ENCODE results near the gene PVRIG. TPM values are rescaled to one million over a fixed set of nuclear protein-coding genes. Genes with fewer than 3 reads are reported as not detected.
"Not testable (repeated sequence)": the region's sequence is repeated elsewhere in the genome, so short reads cannot be mapped to it uniquely, and the experiment has no call there.

PVRIG gene
- total RNA-seq, 1 donor, result not detected

DNA sequence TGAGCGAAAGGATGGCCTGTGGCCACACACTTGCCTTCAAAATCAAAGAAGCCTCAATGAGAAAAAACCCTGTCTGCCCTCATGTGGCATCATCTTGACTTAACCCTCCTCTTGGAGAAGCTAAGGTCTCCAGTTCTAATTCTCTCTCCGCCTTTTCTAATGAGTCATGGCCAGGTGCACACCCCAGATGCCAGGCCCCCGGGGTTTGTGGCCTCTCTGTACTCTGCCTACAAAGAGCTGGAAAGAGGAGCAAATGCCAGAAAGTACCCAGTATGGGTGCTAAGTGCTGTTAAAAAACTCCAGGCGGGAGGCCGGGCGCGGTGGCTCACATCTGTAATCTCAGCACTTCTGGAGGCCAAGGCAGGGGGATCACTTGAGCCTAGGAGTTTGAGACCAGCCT lies 20.2 kb downstream of the PVRIG start:
- not testable (repeated sequence) for H3K4me1 ChIP-seq (ENCODE audit: insufficient read depth, low read length); H4K20me1 ChIP-seq (ENCODE audit: insufficient read depth, low read length)

GRCh38 chr7:100243385-100243784 lies 23.6 kb downstream of the PVRIG start:
- not testable (repeated sequence) for H3K4me3 ChIP-seq (ENCODE audit: insufficient read depth, low read length); H3K27me3 ChIP-seq (ENCODE audit: insufficient read depth, low read length); H3K4me2 ChIP-seq (ENCODE audit: insufficient read depth, low read length); H3K4me1 ChIP-seq (ENCODE audit: insufficient read depth, low read length); H3K27ac ChIP-seq (ENCODE audit: low read depth, low read length); H3K9me3 ChIP-seq (ENCODE audit: low read depth, low read length); DNase-seq (ENCODE audit: insufficient read length, low spot score, missing footprints); H3K79me2 ChIP-seq (ENCODE audit: insufficient read depth, low read length); H3K36me3 ChIP-seq (ENCODE audit: insufficient read depth, low read length); H2AFZ ChIP-seq (ENCODE audit: low read length)
- H4K20me1 ChIP-seq (ENCODE audit: insufficient read depth, low read length), result peaks cover 17% of the 10 kb centered on the region

More for the DNA sequence above, 20.2 kb downstream of the PVRIG start:
- DNase-seq (ENCODE audit: insufficient read length, low spot score, missing footprints), result peak; percentile 9
- H2AFZ ChIP-seq (ENCODE audit: low read length); H3K79me2 ChIP-seq (ENCODE audit: insufficient read depth, low read length); H3K36me3 ChIP-seq (ENCODE audit: insufficient read depth, low read length); H3K9me3 ChIP-seq (ENCODE audit: low read depth, low read length); H3K27me3 ChIP-seq (ENCODE audit: insufficient read depth, low read length); H3K27ac ChIP-seq (ENCODE audit: low read depth, low read length); H3K4me2 ChIP-seq (ENCODE audit: insufficient read depth, low read length); H3K4me3 ChIP-seq (ENCODE audit: insufficient read depth, low read length): not testable (repeated sequence)

GRCh38 chr7:100244988-100245605 lies 25.3 kb downstream of the PVRIG start:
- H2AFZ ChIP-seq (ENCODE audit: low read length); H3K4me3 ChIP-seq (ENCODE audit: insufficient read depth, low read length); H3K4me2 ChIP-seq (ENCODE audit: insufficient read depth, low read length); H3K9me3 ChIP-seq (ENCODE audit: low read depth, low read length); H3K4me1 ChIP-seq (ENCODE audit: insufficient read depth, low read length); H3K36me3 ChIP-seq (ENCODE audit: insufficient read depth, low read length); H3K79me2 ChIP-seq (ENCODE audit: insufficient read depth, low read length); H3K27me3 ChIP-seq (ENCODE audit: insufficient read depth, low read length); H3K27ac ChIP-seq (ENCODE audit: low read depth, low read length): not testable (repeated sequence)
- DNase-seq (ENCODE audit: insufficient read length, low spot score, missing footprints), result peak; percentile 68
- H4K20me1 ChIP-seq (ENCODE audit: insufficient read depth, low read length), result peaks cover 18% of the 10 kb centered on the region

- H3K9me3 ChIP-seq (ENCODE audit: low read depth, low read length); H3K4me3 ChIP-seq (ENCODE audit: insufficient read depth, low read length); H3K4me1 ChIP-seq (ENCODE audit: insufficient read depth, low read length); H3K4me2 ChIP-seq (ENCODE audit: insufficient read depth, low read length); H2AFZ ChIP-seq (ENCODE audit: low read length); H3K36me3 ChIP-seq (ENCODE audit: insufficient read depth, low read length); H3K27ac ChIP-seq (ENCODE audit: low read depth, low read length); H3K79me2 ChIP-seq (ENCODE audit: insufficient read depth, low read length); H3K27me3 ChIP-seq (ENCODE audit: insufficient read depth, low read length): not testable (repeated sequence)
- peaks cover 18% of the 10 kb centered on the region for H4K20me1 ChIP-seq (ENCODE audit: insufficient read depth, low read length)
- DNase-seq (ENCODE audit: insufficient read length, low spot score, missing footprints), result peak; percentile 47
Measured at GRCh38 chr7:100246121-100246864, 26.5 kb downstream of the PVRIG start.

DNA sequence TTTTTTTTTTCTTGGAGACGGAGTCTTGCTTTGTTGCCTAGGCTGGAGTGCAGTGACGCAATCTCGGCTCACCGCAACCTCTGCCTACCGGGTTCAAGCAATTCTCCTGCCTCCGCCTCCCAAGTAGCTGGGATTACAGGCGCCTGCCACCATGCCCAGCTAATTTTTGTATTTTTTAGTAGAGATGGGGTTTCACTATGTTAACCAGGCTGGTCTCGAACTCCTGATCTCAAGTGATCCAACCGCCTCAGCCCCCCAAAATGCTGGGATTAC lies 27.1 kb downstream of the PVRIG start:
- H3K4me1 ChIP-seq (ENCODE audit: insufficient read depth, low read length); DNase-seq (ENCODE audit: insufficient read length, low spot score, missing footprints); H3K27ac ChIP-seq (ENCODE audit: low read depth, low read length); H3K4me2 ChIP-seq (ENCODE audit: insufficient read depth, low read length); H3K36me3 ChIP-seq (ENCODE audit: insufficient read depth, low read length); H3K9me3 ChIP-seq (ENCODE audit: low read depth, low read length); H3K27me3 ChIP-seq (ENCODE audit: insufficient read depth, low read length); H3K79me2 ChIP-seq (ENCODE audit: insufficient read depth, low read length); H2AFZ ChIP-seq (ENCODE audit: low read length); H3K4me3 ChIP-seq (ENCODE audit: insufficient read depth, low read length): not testable (repeated sequence)
- peaks cover 18% of the 10 kb centered on the region for H4K20me1 ChIP-seq (ENCODE audit: insufficient read depth, low read length)

- Histone ChIP-seq H3K4me2 (ENCODE audit: insufficient read depth, low read length) (no peak overlapping the region), H2AFZ (ENCODE audit: low read length) (no peak overlapping the region), H3K9me3 (ENCODE audit: low read depth, low read length) (no peaks in the 10 kb centered on the region), H3K4me3 (ENCODE audit: insufficient read depth, low read length) (no peak overlapping the region), H3K4me1 (ENCODE audit: insufficient read depth, low read length) (peaks cover 5% of the 10 kb centered on the region), H3K36me3 (ENCODE audit: insufficient read depth, low read length) (no peaks in the 10 kb centered on the region), H3K27me3 (ENCODE audit: insufficient read depth, low read length) (no peaks in the 10 kb centered on the region), H4K20me1 (ENCODE audit: insufficient read depth, low read length) (peaks cover 18% of the 10 kb centered on the region), H3K79me2 (ENCODE audit: insufficient read depth, low read length) (no peaks in the 10 kb centered on the region), H3K27ac (ENCODE audit: low read depth, low read length) (no peak overlapping the region)
- peak; percentile 94 for DNase-seq (ENCODE audit: insufficient read length, low spot score, missing footprints)
- TF ChIP-seq, protein P1, sequence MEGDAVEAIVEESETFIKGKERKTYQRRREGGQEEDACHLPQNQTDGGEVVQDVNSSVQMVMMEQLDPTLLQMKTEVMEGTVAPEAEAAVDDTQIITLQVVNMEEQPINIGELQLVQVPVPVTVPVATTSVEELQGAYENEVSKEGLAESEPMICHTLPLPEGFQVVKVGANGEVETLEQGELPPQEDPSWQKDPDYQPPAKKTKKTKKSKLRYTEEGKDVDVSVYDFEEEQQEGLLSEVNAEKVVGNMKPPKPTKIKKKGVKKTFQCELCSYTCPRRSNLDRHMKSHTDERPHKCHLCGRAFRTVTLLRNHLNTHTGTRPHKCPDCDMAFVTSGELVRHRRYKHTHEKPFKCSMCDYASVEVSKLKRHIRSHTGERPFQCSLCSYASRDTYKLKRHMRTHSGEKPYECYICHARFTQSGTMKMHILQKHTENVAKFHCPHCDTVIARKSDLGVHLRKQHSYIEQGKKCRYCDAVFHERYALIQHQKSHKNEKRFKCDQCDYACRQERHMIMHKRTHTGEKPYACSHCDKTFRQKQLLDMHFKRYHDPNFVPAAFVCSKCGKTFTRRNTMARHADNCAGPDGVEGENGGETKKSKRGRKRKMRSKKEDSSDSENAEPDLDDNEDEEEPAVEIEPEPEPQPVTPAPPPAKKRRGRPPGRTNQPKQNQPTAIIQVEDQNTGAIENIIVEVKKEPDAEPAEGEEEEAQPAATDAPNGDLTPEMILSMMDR (IDR thresholded peaks at IDR 0.05; ENCODE audit: extremely low read depth, low read depth, low read length), result no peak
Measured at GRCh38 chr7:100247152-100247757, 27.5 kb downstream of the PVRIG start.

All from osteoblast (primary cell).